IPS DF 4.7 (cell line): ENCODE results near the gene AMELY.
"Not testable (repeated sequence)": the region's sequence is repeated elsewhere in the genome, so short reads cannot be mapped to it uniquely, and the experiment has no call there.

Source experiments
- DNase-seq: peaks from one replicate; pipeline ENCODE4 v3.0.0-alpha.2; 2013; ENCODE audit warnings: low spot score; ENCODE audit errors: extremely low read depth

The AMELY gene

GRCh38 chrY:6911253-6911881 is at the start of gene AMELY:
Gene AMELY (minus strand): TSS chrY:6911752. CDS start chrY:6872608, 39,144 bp downstream.
- no peak for DNase-seq

- no peak for DNase-seq
Observed at GRCh38 chrY:6949947-6950346, 38.4 kb upstream of the AMELY start.

GRCh38 chrY:6948378-6948777 is 36.8 kb upstream of the AMELY start:
- no peak for DNase-seq

- no peak for DNase-seq
Observed at GRCh38 chrY:6947695-6948094, 36.1 kb upstream of the AMELY start.

- no peak for DNase-seq
Observed at GRCh38 chrY:6935497-6935896, 23.9 kb upstream of the AMELY start.

- no peak for DNase-seq
Observed at GRCh38 chrY:6931779-6932396, 20.3 kb upstream of the AMELY start.

GRCh38 chrY:6929237-6929636 is 17.7 kb upstream of the AMELY start:
- DNase-seq, result no peak

GRCh38 chrY:6928265-6928664 is 16.7 kb upstream of the AMELY start:
- no peak for DNase-seq

- no peak for DNase-seq
Observed at GRCh38 chrY:6921061-6921460, 9.5 kb upstream of the AMELY start.

- no peak for DNase-seq
Observed at GRCh38 chrY:6913362-6913761, 1.8 kb upstream of the AMELY start.

GRCh38 chrY:6910372-6911252 is 940 bp downstream of the AMELY start, which contains the start of gene TBL1Y:
Gene TBL1Y (plus strand): TSS chrY:6910697. CDS start chrY:7025085, 114,388 bp downstream.
- DNase-seq, result no peak

GRCh38 chrY:6909856-6910255 is 1.7 kb downstream of the AMELY start:
- no peak for DNase-seq

- no peak for DNase-seq
Observed at GRCh38 chrY:6909118-6909521, 2.4 kb downstream of the AMELY start.

GRCh38 chrY:6908021-6908420 is 3.5 kb downstream of the AMELY start:
- DNase-seq, result not testable (repeated sequence)

- no peak for DNase-seq
Observed at GRCh38 chrY:6907591-6907990, 4.0 kb downstream of the AMELY start.

GRCh38 chrY:6902116-6902515 is 9.4 kb downstream of the AMELY start:
- DNase-seq, result not testable (repeated sequence)

- no peak for DNase-seq
Observed at GRCh38 chrY:6895236-6895635, 16.3 kb downstream of the AMELY start.

GRCh38 chrY:6894496-6894895 is 17.1 kb downstream of the AMELY start:
- DNase-seq, result no peak

GRCh38 chrY:6849384-6849783 is 62.2 kb downstream of the AMELY start:
- no peak for DNase-seq

- DNase-seq, result not testable (repeated sequence)
Observed at GRCh38 chrY:6842650-6843049, 68.9 kb downstream of the AMELY start.
